Left ventricle myocardium superior (tissue), 1 donor: ENCODE measurements around the gene OCA2. TPM values are rescaled to one million over a fixed set of nuclear protein-coding genes. Genes with fewer than 3 reads are reported as not detected.

Experiments used
- ATAC-seq: fragments of 200-7000 bp; cut with Tn5 transposase; one replicate; pipeline ENCODE4 v1.9.1; 2020; ENCODE audit warnings: mild to moderate bottlenecking, moderate library complexity
- DNase-seq: peaks from one replicate; pipeline ENCODE4 v3.0.0-alpha.2; 2020
- intact Hi-C: fragments of 100-400 bp; cut with micrococcal nuclease; formaldehyde crosslinking; loops from one replicate; pipeline ENCODE4 v1.11.0; 2022
- total RNA-seq: library from RNA; stranded (reverse); fragmentation: NEBNext Ultra II Directional; extraction: Animal tissue kit (Norgen Biotek cat#: 25700); gene quantifications from one replicate; pipeline ENCODE4 v1.2.1, GENCODE V29; 2021
- donor health status: DM: no; HTN: yes; CAD: no; lungs with severe emphysema.

The OCA2 gene
- total RNA-seq, 1 donor from 2014 or later: 0.15 TPM

GRCh38 chr15:28107111-28107903, 8.2 kb upstream of the OCA2 start:
- DNase-seq (peak; percentile 50), ATAC-seq (peak; percentile 66)
- intact Hi-C loops: no loop called here

GRCh38 chr15:28106294-28107110, 7.4 kb upstream of the OCA2 start:
- no peak for DNase-seq
- intact Hi-C loops: no loop called here
- ATAC-seq: peak; percentile 65

GRCh38 chr15:28105793-28106192, 6.7 kb upstream of the OCA2 start:
- DNase-seq: no peak
- no peak for ATAC-seq
- intact Hi-C loops: no loop called here

GRCh38 chr15:28105224-28105791, 6.2 kb upstream of the OCA2 start:
- DNase-seq: no peak
- intact Hi-C loops: no loop called here
- no peak for ATAC-seq

GRCh38 chr15:28104326-28104725, 5.2 kb upstream of the OCA2 start:
- no peak for DNase-seq
- intact Hi-C loops: no loop called here
- ATAC-seq: no peak

- ATAC-seq (no peak), DNase-seq (no peak)
- intact Hi-C loops: no loop called here
Measured at GRCh38 chr15:28103831-28104230, 4.7 kb upstream of the OCA2 start.

- intact Hi-C loops: no loop called here
- ATAC-seq (no peak), DNase-seq (no peak)
Measured at GRCh38 chr15:28101983-28102441, 2.9 kb upstream of the OCA2 start.

GRCh38 chr15:28101201-28101600, 2.1 kb upstream of the OCA2 start:
- intact Hi-C loops: no loop called here
- ATAC-seq (no peak), DNase-seq (no peak)

- intact Hi-C loops: no loop called here
- ATAC-seq: no peak
- DNase-seq: no peak
Measured at GRCh38 chr15:28100516-28101195, 1.5 kb upstream of the OCA2 start.

- intact Hi-C loops: no loop called here
- DNase-seq (no peak), ATAC-seq (peak; percentile 1)
Measured at GRCh38 chr15:28099555-28100140, 533 bp upstream of the OCA2 start.

GRCh38 chr15:28098360-28098765, 752 bp downstream of the OCA2 start:
- no peak for ATAC-seq
- no peak for DNase-seq
- intact Hi-C loops: no loop called here

- no peak for DNase-seq
- intact Hi-C loops: no loop called here
Measured at GRCh38 chr15:28097656-28098359, 1.3 kb downstream of the OCA2 start.

GRCh38 chr15:28096670-28097431, 2.3 kb downstream of the OCA2 start:
- intact Hi-C loops: no loop called here
- ATAC-seq: peak; percentile 3
- DNase-seq: no peak

More at GRCh38 chr15:28097656-28098359, 1.3 kb downstream of the OCA2 start:
- ATAC-seq: no peak

- DNase-seq (no peak), ATAC-seq (no peak)
- intact Hi-C loops: no loop called here
Measured at GRCh38 chr15:28096411-28096669, 2.8 kb downstream of the OCA2 start.

- DNase-seq: peak; percentile 62
- intact Hi-C loops: no loop called here
- ATAC-seq: peak; percentile 57
Measured at GRCh38 chr15:28094732-28095521, 4.2 kb downstream of the OCA2 start.

GRCh38 chr15:28093752-28094535, 5.2 kb downstream of the OCA2 start:
- intact Hi-C loops: no loop called here
- ATAC-seq (no peak), DNase-seq (no peak)

GRCh38 chr15:28091313-28091712, 7.8 kb downstream of the OCA2 start:
- intact Hi-C loops: no loop called here
- no peak for ATAC-seq

More at GRCh38 chr15:28091313-28091712, 7.8 kb downstream of the OCA2 start:
- no peak for DNase-seq
